OCI-LY1 (cell line): ENCODE measurements around the gene UNC13A.
"Not testable (repeated sequence)": the region's sequence is repeated elsewhere in the genome, so short reads cannot be mapped to it uniquely, and the experiment has no call there.

Experiments
- H2AFZ ChIP-seq: fragments of 200-600 bp; sonication (generic), shearing (Covaris generic); 2 replicates; pipeline ENCODE4 v1.6.0; 2014; ENCODE audit warnings: antibody characterized with exemption, mild to moderate bottlenecking, low read length
- H3F3A ChIP-seq: fragments of 200-600 bp; sonication (generic), shearing (Covaris generic); 2 replicates; pipeline ENCODE4 v1.6.0; 2014; ENCODE audit warnings: mild to moderate bottlenecking, antibody characterized with exemption, low read length, moderate library complexity; ENCODE audit not compliant: insufficient read depth
- H3K27ac ChIP-seq: fragments of 200-600 bp; sonication (generic); 2 replicates; pipeline ENCODE4 v1.5.1; 2014; ENCODE audit warnings: low read length, mixed run types, mild to moderate bottlenecking, low read depth; ENCODE audit not compliant: poor library complexity, severe bottlenecking
- H3K27me3 ChIP-seq: fragments of 200-600 bp; sonication (generic); 2 replicates; pipeline ENCODE4 v1.6.0; 2014; ENCODE audit warnings: antibody characterized with exemption, mild to moderate bottlenecking, low read length, moderate library complexity; ENCODE audit not compliant: insufficient read depth
- H3K36me3 ChIP-seq: fragments of 200-600 bp; sonication (generic); 2 replicates; pipeline ENCODE4 v1.6.1; 2014; ENCODE audit warnings: mild to moderate bottlenecking, antibody characterized with exemption, low read length, moderate library complexity, mixed read lengths; ENCODE audit not compliant: insufficient read depth
- H3K4me1 ChIP-seq: fragments of 200-600 bp; sonication (generic); 2 replicates; pipeline ENCODE4 v1.5.1; 2014; ENCODE audit warnings: mild to moderate bottlenecking, low read length, moderate library complexity; ENCODE audit not compliant: insufficient read depth, severe bottlenecking
- H3K4me2 ChIP-seq: fragments of 200-600 bp; sonication (generic), shearing (Covaris generic); 2 replicates; pipeline ENCODE4 v1.6.1; 2014; ENCODE audit warnings: low read length
- H3K4me3 ChIP-seq: fragments of 200-600 bp; sonication (generic); 2 replicates; pipeline ENCODE4 v1.5.1; 2014; ENCODE audit warnings: low read length, low read depth, mild to moderate bottlenecking, mixed read lengths; ENCODE audit not compliant: poor library complexity, severe bottlenecking
- H3K79me2 ChIP-seq: fragments of 200-600 bp; shearing (Covaris generic); 2 replicates; pipeline ENCODE4 v1.6.1; 2016; ENCODE audit warnings: mixed run types, low read length, mixed read lengths; ENCODE audit not compliant: insufficient read depth
- H3K9ac ChIP-seq: fragments of 200-600 bp; sonication (generic), shearing (Covaris generic); 2 replicates; pipeline ENCODE4 v1.6.1; 2014; ENCODE audit warnings: mild to moderate bottlenecking, low read length, mixed read lengths
- H3K9me2 ChIP-seq: fragments of 200-600 bp; sonication (generic), shearing (Covaris generic); 2 replicates; pipeline ENCODE4 v1.6.1; 2014; ENCODE audit warnings: low read depth, mild to moderate bottlenecking, low read length, mixed read lengths
- H3K9me3 ChIP-seq: fragments of 200-600 bp; shearing (Covaris generic); 2 replicates; pipeline ENCODE4 v1.6.1; 2014; ENCODE audit warnings: low read length, mixed read lengths
- H4K20me1 ChIP-seq: fragments of 200-600 bp; sonication (generic), shearing (Covaris generic); 2 replicates; pipeline ENCODE4 v1.6.0; 2016; ENCODE audit warnings: mild to moderate bottlenecking, low read length; ENCODE audit not compliant: insufficient read depth
- EZH2 ChIP-seq: fragments of 200-600 bp; sonication (generic), shearing (Covaris generic); IDR thresholded peaks from 2 replicates; pipeline ENCODE4 v1.8.0; 2017; ENCODE audit warnings: borderline replicate concordance, mixed run types, mild to moderate bottlenecking, antibody characterized with exemption, low read length, moderate library complexity, mixed read lengths
- TF ChIP-seq, protein P1 (sequence below): fragments of 200-600 bp; sonication (generic), shearing (Covaris generic); IDR thresholded peaks from 2 replicates; pipeline ENCODE4 v1.5.1; 2017; ENCODE audit warnings: mild to moderate bottlenecking, antibody characterized with exemption, low read length, moderate library complexity, mixed read lengths

UNC13A gene

DNA sequence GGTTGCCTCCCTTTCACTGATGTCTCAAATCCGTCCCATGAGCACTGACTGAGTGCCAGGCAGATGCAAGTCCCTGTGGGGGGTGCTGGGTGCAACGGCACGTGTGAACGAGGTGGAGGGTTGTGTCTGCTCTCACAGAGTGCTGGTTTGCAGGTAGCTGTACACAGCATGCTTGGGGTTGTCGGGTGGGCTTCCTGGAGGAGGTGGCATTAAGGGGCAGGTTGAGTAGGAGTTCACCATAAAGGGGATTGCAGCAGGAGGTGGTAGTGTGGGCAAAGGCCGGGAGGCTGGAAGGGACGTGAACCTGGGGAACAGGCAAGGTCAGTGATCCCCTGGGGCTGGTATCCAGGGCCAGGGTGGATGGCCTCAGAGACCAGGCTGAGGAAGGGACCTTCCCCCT is 115.5 kb downstream of the UNC13A start:
- no peaks in the 10 kb centered on the region for H3K79me2 ChIP-seq
- no peaks in the 10 kb centered on the region for H3K9me2 ChIP-seq
- H3K27ac ChIP-seq, result no peak overlapping the region
- H3K9ac ChIP-seq, result no peak overlapping the region
- H3F3A ChIP-seq, result no peaks in the 10 kb centered on the region
- H3K36me3 ChIP-seq, result peaks cover 63% of the 10 kb centered on the region
- H3K4me2 ChIP-seq, result no peak overlapping the region
- H4K20me1 ChIP-seq, result no peaks in the 10 kb centered on the region
- H3K27me3 ChIP-seq, result no peaks in the 10 kb centered on the region
- H3K4me1 ChIP-seq, result no peaks in the 10 kb centered on the region
- TF ChIP-seq EZH2, result no peak
- TF ChIP-seq, protein P1, sequence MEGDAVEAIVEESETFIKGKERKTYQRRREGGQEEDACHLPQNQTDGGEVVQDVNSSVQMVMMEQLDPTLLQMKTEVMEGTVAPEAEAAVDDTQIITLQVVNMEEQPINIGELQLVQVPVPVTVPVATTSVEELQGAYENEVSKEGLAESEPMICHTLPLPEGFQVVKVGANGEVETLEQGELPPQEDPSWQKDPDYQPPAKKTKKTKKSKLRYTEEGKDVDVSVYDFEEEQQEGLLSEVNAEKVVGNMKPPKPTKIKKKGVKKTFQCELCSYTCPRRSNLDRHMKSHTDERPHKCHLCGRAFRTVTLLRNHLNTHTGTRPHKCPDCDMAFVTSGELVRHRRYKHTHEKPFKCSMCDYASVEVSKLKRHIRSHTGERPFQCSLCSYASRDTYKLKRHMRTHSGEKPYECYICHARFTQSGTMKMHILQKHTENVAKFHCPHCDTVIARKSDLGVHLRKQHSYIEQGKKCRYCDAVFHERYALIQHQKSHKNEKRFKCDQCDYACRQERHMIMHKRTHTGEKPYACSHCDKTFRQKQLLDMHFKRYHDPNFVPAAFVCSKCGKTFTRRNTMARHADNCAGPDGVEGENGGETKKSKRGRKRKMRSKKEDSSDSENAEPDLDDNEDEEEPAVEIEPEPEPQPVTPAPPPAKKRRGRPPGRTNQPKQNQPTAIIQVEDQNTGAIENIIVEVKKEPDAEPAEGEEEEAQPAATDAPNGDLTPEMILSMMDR, result no peak
- H2AFZ ChIP-seq, result no peak overlapping the region
- H3K4me3 ChIP-seq, result no peak overlapping the region
- no peaks in the 10 kb centered on the region for H3K9me3 ChIP-seq

- no peaks in the 10 kb centered on the region for H4K20me1 ChIP-seq
- no peak overlapping the region for H2AFZ ChIP-seq
- H3K4me2 ChIP-seq, result no peak overlapping the region
- H3K9me2 ChIP-seq, result no peaks in the 10 kb centered on the region
- no peaks in the 10 kb centered on the region for H3K79me2 ChIP-seq
- H3K4me1 ChIP-seq, result no peaks in the 10 kb centered on the region
- H3K9ac ChIP-seq, result no peak overlapping the region
- no peaks in the 10 kb centered on the region for H3K27me3 ChIP-seq
- no peak for TF ChIP-seq EZH2
- TF ChIP-seq, protein P1, result no peak
- no peaks in the 10 kb centered on the region for H3K9me3 ChIP-seq
- peaks cover 64% of the 10 kb centered on the region for H3K36me3 ChIP-seq
- H3F3A ChIP-seq, result no peaks in the 10 kb centered on the region
- no peak overlapping the region for H3K27ac ChIP-seq
- no peak overlapping the region for H3K4me3 ChIP-seq
Observed at GRCh38 chr19:17570791-17571190, 117.4 kb downstream of the UNC13A start.

DNA sequence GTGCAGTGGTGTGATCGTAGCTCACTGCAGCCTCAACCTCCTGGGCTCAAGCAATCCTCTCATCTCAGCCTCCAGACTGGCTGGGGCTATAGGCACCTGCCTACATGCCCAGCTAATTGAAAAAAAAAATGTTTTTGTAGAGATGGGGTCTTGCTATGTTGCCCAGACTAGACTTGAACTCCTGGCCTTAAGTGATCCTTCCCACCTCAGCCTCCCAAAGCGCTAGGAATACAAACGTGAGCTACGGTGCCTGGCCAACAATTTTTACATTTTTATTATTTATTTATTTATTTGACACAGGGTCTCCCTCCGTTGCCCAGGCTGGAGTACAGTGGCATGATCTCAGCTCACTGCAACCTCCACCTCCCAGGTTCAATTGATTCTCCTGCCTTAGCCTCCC is 117.9 kb downstream of the UNC13A start:
- not testable (repeated sequence) for H3F3A ChIP-seq, H3K9me3 ChIP-seq, H3K79me2 ChIP-seq, H3K4me3 ChIP-seq, H4K20me1 ChIP-seq, H3K4me1 ChIP-seq, H3K27ac ChIP-seq, H3K9ac ChIP-seq, H3K4me2 ChIP-seq, H3K27me3 ChIP-seq, H2AFZ ChIP-seq, H3K9me2 ChIP-seq
- H3K36me3 ChIP-seq, result peaks cover 65% of the 10 kb centered on the region

GRCh38 chr19:17567940-17568339 is 120.2 kb downstream of the UNC13A start:
- Histone ChIP-seq H3K27ac (no peak overlapping the region), H3K4me1 (no peaks in the 10 kb centered on the region), H4K20me1 (no peaks in the 10 kb centered on the region), H3K36me3 (peaks cover 67% of the 10 kb centered on the region), H3K9ac (no peak overlapping the region), H3K27me3 (no peaks in the 10 kb centered on the region), H3K9me3 (no peaks in the 10 kb centered on the region), H3F3A (no peaks in the 10 kb centered on the region), H2AFZ (no peak overlapping the region), H3K4me3 (no peak overlapping the region), H3K79me2 (no peaks in the 10 kb centered on the region), H3K4me2 (no peak overlapping the region), H3K9me2 (no peaks in the 10 kb centered on the region)
- TF ChIP-seq, protein P1, result no peak
- TF ChIP-seq EZH2, result no peak
